A549 (cell line): ENCODE data around the gene CRISPLD2.

Source experiments
- ESRRA ChIP-seq: fragments of 150-350 bp; IDR thresholded peaks from 2 replicates; pipeline ENCODE4 v1.6.1; 2014; ENCODE audit warnings: mild to moderate bottlenecking, low read length, borderline replicate concordance
- POLR2A ChIP-seq: IDR thresholded peaks from 2 replicates; pipeline ENCODE4 v1.6.1; 2012; ENCODE audit warnings: mild to moderate bottlenecking, low read length
- TF ChIP-seq, protein P1 (sequence below): fragments of >200 bp; sonication (Bioruptor Twin); formaldehyde crosslinking; IDR thresholded peaks from 3 replicates; pipeline ENCODE4 v1.5.1; 2016
- TF ChIP-seq, protein P2 (sequence below): fragments of 200-600 bp; sonication (generic); IDR thresholded peaks from 2 replicates; pipeline ENCODE4 v1.6.1; 2016; ENCODE audit warnings: antibody characterized with exemption, mild to moderate bottlenecking, moderate library complexity
- TF ChIP-seq, protein P3 (sequence below): IDR thresholded peaks from 2 replicates; pipeline ENCODE4 v1.6.1; 2012

DNA sequence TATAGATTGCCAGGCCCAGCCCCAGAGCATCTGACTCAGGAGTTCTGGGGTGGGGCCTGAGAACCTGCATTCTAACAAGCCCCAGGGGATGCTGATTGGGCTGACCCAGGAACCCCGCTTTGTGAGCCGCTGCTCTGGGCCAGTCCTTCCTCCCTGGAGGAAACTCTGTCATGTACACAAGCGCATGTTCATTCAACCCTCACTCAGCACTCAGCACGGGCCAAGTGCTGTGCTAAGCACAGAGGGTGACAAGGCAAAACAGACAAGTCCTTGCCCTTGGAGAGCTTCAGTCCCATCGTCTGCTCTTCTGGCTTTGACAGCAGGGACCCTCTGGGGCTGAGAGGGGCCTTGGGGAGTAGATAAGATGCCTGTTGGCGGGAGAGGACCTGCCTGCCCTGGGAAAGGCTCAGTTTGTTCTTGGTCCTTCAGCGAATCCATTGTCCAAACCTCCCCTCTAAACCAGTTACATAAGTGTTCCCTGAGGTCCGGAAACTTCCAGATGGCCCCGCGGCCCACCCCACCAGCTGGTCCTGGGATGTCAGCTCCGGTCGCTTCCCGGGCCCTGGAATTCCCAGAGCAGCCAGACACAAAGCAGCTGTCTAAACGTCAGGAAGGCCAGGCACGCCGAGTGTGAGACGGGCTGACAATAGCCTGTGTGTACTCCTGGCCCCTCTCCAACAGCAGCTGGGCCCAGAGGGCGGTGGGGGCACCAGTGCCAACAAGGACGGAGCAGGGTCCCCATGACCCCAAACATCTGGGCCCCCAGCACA is 102.8 kb downstream of the CRISPLD2 start:
- TF ChIP-seq, protein P1, sequence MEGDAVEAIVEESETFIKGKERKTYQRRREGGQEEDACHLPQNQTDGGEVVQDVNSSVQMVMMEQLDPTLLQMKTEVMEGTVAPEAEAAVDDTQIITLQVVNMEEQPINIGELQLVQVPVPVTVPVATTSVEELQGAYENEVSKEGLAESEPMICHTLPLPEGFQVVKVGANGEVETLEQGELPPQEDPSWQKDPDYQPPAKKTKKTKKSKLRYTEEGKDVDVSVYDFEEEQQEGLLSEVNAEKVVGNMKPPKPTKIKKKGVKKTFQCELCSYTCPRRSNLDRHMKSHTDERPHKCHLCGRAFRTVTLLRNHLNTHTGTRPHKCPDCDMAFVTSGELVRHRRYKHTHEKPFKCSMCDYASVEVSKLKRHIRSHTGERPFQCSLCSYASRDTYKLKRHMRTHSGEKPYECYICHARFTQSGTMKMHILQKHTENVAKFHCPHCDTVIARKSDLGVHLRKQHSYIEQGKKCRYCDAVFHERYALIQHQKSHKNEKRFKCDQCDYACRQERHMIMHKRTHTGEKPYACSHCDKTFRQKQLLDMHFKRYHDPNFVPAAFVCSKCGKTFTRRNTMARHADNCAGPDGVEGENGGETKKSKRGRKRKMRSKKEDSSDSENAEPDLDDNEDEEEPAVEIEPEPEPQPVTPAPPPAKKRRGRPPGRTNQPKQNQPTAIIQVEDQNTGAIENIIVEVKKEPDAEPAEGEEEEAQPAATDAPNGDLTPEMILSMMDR, result no peak
- TF ChIP-seq POLR2A (no peak), ESRRA (no peak)
- TF ChIP-seq, protein P2, sequence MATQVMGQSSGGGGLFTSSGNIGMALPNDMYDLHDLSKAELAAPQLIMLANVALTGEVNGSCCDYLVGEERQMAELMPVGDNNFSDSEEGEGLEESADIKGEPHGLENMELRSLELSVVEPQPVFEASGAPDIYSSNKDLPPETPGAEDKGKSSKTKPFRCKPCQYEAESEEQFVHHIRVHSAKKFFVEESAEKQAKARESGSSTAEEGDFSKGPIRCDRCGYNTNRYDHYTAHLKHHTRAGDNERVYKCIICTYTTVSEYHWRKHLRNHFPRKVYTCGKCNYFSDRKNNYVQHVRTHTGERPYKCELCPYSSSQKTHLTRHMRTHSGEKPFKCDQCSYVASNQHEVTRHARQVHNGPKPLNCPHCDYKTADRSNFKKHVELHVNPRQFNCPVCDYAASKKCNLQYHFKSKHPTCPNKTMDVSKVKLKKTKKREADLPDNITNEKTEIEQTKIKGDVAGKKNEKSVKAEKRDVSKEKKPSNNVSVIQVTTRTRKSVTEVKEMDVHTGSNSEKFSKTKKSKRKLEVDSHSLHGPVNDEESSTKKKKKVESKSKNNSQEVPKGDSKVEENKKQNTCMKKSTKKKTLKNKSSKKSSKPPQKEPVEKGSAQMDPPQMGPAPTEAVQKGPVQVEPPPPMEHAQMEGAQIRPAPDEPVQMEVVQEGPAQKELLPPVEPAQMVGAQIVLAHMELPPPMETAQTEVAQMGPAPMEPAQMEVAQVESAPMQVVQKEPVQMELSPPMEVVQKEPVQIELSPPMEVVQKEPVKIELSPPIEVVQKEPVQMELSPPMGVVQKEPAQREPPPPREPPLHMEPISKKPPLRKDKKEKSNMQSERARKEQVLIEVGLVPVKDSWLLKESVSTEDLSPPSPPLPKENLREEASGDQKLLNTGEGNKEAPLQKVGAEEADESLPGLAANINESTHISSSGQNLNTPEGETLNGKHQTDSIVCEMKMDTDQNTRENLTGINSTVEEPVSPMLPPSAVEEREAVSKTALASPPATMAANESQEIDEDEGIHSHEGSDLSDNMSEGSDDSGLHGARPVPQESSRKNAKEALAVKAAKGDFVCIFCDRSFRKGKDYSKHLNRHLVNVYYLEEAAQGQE, result no peak
- TF ChIP-seq, protein P3, sequence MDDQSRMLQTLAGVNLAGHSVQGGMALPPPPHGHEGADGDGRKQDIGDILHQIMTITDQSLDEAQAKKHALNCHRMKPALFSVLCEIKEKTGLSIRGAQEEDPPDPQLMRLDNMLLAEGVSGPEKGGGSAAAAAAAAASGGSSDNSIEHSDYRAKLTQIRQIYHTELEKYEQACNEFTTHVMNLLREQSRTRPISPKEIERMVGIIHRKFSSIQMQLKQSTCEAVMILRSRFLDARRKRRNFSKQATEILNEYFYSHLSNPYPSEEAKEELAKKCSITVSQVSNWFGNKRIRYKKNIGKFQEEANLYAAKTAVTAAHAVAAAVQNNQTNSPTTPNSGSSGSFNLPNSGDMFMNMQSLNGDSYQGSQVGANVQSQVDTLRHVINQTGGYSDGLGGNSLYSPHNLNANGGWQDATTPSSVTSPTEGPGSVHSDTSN, result no peak
